GM06990 (cell line): ENCODE measurements around the gene EME2.

Experiments used
- DNase-seq: peaks from one replicate; pipeline ENCODE4 v3.0.0-alpha.2; 2011; ENCODE audit not compliant: insufficient read length; ENCODE audit errors: extremely low read depth
- H3K27me3 ChIP-seq: replicated peaks from 2 replicates; pipeline ENCODE4 v1.6.0; 2011; ENCODE audit warnings: low read length; ENCODE audit not compliant: control insufficient read depth, insufficient read depth
- H3K36me3 ChIP-seq: 2 replicates; pipeline ENCODE4 v1.5.1; 2011; ENCODE audit warnings: low read length; ENCODE audit not compliant: control insufficient read depth, insufficient read depth
- H3K4me3 ChIP-seq: replicated peaks from 2 replicates; pipeline ENCODE4 v1.5.1; 2011; ENCODE audit warnings: low read depth, mild to moderate bottlenecking, control low read depth, low read length
- CTCF ChIP-seq: IDR thresholded peaks from 2 replicates; pipeline ENCODE4 v1.5.1; 2011; ENCODE audit warnings: low read length, control low read depth, mild to moderate bottlenecking, inconsistent platforms; ENCODE audit not compliant: insufficient read depth, poor library complexity, severe bottlenecking

Gene EME2

GRCh38 chr16:1757714-1758461 is 14.7 kb upstream of the EME2 start:
- H3K36me3 ChIP-seq: peaks cover 24% of the 10 kb centered on the region
- TF ChIP-seq CTCF: no peak

GRCh38 chr16:1758923-1759322 is 13.7 kb upstream of the EME2 start:
- H3K27me3 ChIP-seq: no peaks in the 10 kb centered on the region
- no peak for DNase-seq
- no peak for TF ChIP-seq CTCF
- H3K36me3 ChIP-seq: peaks cover 28% of the 10 kb centered on the region
- no peak overlapping the region for H3K4me3 ChIP-seq

More at GRCh38 chr16:1757714-1758461, 14.7 kb upstream of the EME2 start:
- DNase-seq: no peak
- Histone ChIP-seq H3K27me3 (no peaks in the 10 kb centered on the region), H3K4me3 (no peak overlapping the region)

GRCh38 chr16:1759511-1759910 is 13.1 kb upstream of the EME2 start:
- TF ChIP-seq CTCF: no peak
- no peak for DNase-seq
- no peak overlapping the region for H3K4me3 ChIP-seq
- peaks cover 32% of the 10 kb centered on the region for H3K36me3 ChIP-seq
- H3K27me3 ChIP-seq: no peaks in the 10 kb centered on the region

GRCh38 chr16:1760911-1761310 is 11.7 kb upstream of the EME2 start:
- DNase-seq: no peak
- Histone ChIP-seq H3K4me3 (no peak overlapping the region), H3K36me3 (peaks cover 43% of the 10 kb centered on the region), H3K27me3 (no peaks in the 10 kb centered on the region)
- no peak for TF ChIP-seq CTCF

GRCh38 chr16:1761751-1762150 is 10.9 kb upstream of the EME2 start:
- DNase-seq: no peak
- Histone ChIP-seq H3K36me3 (peaks cover 46% of the 10 kb centered on the region), H3K27me3 (no peaks in the 10 kb centered on the region), H3K4me3 (no peak overlapping the region)
- TF ChIP-seq CTCF: no peak

- TF ChIP-seq CTCF: no peak
- Histone ChIP-seq H3K27me3 (no peaks in the 10 kb centered on the region), H3K36me3 (peaks cover 50% of the 10 kb centered on the region), H3K4me3 (no peak overlapping the region)
- DNase-seq: no peak
Observed at GRCh38 chr16:1762196-1762878, 10.3 kb upstream of the EME2 start.
